HG03460 (cell line): Measurements from ENCODE around the gene CHIC2.
"Not testable (repeated sequence)": the region's sequence is repeated elsewhere in the genome, so short reads cannot be mapped to it uniquely, and the experiment has no call there.

ENCODE experiments used
- ATAC-seq: cut with Tn5 transposase; IDR thresholded peaks from one replicate; pipeline ENCODE4 v1.9.1; 2021; ENCODE audit not compliant: unreplicated experiment

Gene CHIC2

DNA sequence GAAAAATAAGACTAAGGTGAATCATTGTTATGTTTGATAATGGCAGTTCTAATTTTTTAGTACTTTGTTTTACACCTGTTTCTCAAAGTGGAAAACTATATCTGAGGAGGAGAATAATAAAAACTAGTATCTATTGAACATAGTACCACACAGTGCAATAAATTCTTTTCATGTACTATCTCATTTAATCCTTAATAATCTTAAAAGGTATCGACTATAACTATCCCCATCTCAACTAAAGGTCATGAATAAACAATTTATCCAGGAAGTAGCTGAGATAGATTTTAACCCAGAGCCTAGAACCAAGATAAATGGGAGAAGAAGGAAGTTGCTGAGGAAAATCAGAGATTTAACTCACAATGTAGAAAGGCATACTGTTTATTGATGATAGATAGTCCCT, 2.5 kb downstream of the CHIC2 start:
- no peak for ATAC-seq

DNA sequence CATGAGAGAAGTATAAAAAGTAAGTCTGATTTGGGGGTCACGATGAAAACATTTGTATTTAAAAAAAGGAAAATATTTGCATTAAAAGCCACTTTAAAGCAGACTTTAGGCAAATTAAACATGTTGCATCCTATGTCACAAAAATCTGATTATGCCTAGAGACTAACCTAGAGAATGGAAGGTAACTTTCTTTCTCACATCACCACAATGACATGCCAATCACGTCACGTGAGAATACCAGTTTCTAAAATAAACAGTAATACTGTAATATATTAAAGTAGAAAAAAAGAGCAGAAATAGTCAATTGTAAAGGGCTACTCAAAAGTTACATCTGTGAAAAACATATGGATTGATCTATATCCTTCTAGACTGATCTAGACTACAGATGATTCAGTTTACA, 3.3 kb downstream of the CHIC2 start:
- ATAC-seq: no peak

- ATAC-seq: no peak
Observed at GRCh38 chr4:54060116-54060515, 4.3 kb downstream of the CHIC2 start.

DNA sequence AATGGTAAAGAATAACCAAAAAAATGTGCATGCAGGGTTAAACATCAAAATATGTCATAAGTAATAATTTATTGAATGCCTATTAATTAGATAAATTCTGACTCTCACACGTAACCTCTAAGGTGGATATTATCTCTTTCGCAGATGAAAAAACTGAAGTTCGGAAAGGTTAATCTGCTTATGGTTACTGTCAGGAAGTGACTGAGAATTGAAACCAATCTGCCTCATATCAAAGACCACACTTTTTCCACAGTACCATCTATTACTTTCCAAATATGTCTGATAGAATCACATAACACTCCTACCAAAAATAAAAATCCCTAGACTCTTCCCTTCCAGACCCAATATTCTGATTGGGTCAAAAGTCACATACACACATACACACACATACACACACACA, 6.2 kb downstream of the CHIC2 start:
- peak; percentile 53 for ATAC-seq

DNA sequence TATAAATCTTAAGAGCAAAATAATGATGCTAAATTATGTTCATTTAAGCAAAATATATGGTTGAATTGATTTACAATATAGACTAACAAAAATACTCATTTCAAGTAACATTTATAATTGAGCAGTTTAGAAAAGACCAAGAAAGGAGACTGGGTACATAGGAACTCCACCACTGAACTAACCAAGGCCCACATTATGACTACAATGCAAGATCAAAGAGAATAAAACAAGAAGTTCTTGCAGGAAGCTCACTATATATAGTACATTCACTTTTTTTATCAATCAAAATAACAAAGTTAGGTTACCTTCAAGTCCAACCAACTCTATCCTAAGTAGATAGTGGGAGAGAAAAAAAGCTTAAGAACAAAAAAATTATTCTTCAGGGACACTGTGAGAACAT, 8.0 kb downstream of the CHIC2 start:
- no peak for ATAC-seq

DNA sequence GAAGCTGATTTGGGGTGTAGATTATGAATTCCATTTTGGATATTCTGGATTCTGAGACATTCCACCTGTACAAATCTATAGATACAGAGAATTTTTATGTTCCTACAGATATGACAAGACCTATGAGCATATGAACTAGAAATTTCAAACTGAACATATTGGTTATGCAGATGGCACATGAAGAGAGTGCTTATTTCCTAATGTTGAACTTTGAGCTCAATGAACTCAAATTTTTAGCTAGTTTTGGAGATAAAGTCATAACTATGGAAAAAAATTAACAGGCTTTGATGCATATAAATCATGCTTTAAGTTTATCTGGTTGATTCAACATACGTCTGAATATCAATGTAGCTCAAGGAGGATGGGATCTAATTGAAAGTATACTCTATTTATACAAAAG, 8.9 kb downstream of the CHIC2 start:
- no peak for ATAC-seq

DNA sequence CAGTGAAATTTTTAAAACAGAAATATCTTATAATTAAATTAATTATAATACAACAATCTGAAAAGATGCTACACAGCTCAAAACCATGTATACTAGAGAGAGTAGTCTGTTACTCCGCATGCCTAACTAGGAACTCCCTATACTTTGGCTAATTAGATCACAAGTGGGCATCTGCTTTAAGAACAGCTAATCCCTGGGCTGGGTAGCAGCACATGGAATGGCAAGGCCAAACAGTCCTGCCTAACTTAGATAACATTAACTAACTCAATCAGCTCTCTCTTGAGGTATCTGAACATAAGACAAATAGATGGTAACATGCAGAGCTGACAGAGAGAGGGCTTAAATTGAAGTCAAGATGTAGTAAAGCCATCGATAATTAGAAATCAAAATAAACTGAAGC, 9.9 kb downstream of the CHIC2 start:
- no peak for ATAC-seq

GRCh38 chr4:54053322-54053721, 11.1 kb downstream of the CHIC2 start:
- ATAC-seq: not testable (repeated sequence)

DNA sequence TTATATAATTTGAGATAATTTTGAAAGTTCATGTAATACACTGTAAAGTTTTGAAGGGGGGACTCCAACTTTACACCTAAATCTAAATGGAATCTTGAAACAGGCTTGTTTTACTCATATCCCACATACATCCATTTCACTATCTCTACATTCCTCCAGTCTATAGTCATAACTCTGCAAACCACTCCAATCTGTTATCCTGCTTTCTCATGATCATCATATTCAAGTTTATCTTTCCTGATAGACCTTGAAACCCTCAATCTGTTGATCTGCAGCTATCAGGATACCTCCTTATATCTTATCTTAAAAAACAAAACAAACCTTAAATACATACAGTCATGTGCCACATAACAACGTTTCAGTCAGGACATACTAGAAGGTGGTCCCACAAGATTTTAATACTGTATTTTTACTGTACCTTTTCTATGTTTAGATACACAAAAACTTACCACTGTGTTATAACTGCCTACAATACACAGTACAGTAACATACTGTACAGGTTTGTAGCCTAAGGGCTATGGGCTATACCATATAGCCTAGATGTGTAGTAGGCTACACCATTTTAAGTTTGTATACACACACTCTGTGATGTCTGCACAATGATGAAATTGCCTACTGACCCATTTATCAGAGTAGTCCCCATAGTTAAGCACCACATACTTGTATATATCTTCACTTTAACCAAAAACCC, 14.0 kb downstream of the CHIC2 start:
- ATAC-seq: no peak

GRCh38 chr4:54043630-54044029, 20.8 kb downstream of the CHIC2 start:
- ATAC-seq: not testable (repeated sequence)

GRCh38 chr4:54041933-54042332, 22.5 kb downstream of the CHIC2 start:
- ATAC-seq: no peak

GRCh38 chr4:54041100-54041499, 23.3 kb downstream of the CHIC2 start:
- ATAC-seq: no peak

DNA sequence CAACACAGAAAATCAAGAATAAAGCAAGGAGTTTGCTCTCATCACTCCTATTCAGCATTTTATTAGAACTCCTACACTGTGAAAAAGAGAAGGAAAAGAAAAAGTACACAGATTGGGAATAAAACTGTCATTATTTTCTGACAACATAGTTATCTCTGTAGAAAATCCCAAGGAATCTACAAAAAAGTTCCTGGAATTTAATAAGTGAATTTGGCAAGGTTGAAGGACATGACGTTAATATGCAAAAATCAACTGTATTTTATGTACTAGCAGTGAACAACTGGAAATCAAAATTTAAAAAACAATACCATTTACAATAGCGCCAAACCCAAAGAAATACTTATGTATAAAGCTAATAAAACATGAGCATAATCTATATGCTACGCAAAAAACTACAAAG, 26.3 kb downstream of the CHIC2 start:
- no peak for ATAC-seq

GRCh38 chr4:54036184-54036583, 28.2 kb downstream of the CHIC2 start:
- no peak for ATAC-seq

DNA sequence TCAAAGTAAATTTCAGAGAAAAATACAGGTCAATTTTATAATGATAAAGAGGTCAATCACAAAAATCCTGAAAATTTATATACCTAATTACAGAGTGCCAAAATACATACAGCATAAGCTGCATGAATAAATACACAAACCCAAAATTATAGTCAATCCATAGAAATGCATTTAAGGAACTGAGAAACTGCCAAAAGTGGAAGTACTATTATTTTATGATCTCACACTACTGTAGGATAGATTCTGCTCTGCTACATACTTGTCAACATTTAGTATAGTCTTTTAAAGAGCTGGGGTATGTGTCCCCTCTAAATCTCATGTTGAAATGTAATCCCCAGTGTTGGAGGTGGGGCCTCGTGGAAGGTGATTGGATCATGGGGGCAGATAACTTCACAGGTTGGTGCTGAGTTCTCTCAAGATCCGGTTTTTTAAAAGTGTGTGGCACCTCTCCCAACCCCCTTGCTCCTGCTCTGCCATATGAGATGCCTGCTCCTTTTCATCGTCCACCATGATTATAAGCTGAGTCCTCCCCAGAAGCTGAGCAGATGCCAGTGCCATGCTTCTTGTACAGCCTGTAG, 31.8 kb downstream of the CHIC2 start:
- no peak for ATAC-seq

GRCh38 chr4:54027311-54027710, 37.1 kb downstream of the CHIC2 start:
- no peak for ATAC-seq

DNA sequence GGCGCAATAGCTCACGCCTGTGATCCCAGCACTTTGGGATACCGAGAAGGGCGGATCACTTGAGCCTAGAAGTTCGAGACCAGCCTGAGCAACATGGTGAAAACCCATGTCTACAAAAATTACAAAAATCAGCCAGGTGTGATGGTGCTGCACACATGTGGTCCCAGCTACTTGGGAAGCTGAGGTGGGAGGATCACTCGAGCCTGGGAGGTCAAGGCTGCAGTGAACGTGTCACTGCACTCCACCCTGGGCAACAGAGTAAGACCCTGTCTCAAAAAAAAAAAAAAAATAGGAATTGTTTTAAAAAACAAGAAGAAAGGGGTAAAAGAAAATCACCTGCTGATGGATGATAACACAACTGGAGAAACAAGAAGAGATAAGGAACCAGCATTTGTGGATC, 38.8 kb downstream of the CHIC2 start:
- no peak for ATAC-seq

DNA sequence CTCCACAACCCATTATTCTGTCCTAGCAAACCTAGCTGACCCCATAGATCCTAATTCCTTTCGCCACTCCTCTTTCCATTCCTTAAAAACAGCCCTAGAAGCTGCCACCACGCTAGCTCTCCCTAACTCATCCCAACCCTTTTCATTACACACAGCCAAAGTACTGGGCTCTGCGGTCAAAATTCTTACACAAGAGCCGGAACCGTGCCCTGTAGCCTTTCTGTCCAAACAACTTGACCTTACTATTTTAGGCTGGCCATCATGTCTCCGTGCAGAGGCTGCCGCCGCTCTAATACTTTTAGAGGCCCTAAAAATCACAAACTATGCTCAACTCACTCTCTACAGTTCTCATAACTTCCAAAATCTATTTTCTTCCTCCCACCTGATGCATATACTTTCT, 41.4 kb downstream of the CHIC2 start:
- ATAC-seq: not testable (repeated sequence)

DNA sequence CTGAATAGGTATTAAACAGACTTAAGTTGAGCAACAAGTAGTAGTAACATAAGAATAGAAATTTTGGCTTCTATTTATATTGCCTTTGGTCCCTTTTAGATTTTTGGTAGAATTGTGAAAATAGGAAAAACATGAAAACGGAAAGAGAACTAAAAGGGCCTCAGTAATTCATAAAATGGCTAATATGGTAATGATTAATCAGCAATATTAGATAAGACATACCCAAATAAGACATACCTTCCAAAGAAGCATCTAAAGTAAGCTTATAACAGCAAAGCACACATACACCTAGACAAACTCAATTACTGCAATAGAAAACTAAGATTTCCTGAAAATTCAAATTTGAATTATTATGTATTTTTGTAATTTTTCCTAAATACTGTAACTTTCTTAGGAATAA, 46.4 kb downstream of the CHIC2 start:
- no peak for ATAC-seq

DNA sequence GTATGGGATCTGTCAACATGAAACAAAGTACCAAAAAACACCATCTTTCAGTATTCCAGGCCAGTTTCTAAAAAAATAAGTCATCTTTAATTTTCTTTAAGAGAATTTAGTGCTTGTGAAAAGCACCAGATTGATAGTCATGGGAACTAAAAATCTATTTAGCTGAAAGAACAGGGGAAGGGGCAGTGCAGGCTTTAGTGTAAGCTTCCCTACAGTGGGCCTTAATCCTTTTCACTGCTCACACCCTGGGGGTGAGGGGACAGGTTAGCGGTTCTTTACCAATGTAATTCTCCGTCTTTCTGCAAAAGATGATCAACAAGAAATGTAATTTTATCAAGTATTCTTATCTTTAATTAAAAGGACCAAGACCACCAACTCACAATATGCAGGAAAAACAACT, 47.1 kb downstream of the CHIC2 start:
- no peak for ATAC-seq

GRCh38 chr4:54016504-54016903, 47.9 kb downstream of the CHIC2 start:
- ATAC-seq: no peak

DNA sequence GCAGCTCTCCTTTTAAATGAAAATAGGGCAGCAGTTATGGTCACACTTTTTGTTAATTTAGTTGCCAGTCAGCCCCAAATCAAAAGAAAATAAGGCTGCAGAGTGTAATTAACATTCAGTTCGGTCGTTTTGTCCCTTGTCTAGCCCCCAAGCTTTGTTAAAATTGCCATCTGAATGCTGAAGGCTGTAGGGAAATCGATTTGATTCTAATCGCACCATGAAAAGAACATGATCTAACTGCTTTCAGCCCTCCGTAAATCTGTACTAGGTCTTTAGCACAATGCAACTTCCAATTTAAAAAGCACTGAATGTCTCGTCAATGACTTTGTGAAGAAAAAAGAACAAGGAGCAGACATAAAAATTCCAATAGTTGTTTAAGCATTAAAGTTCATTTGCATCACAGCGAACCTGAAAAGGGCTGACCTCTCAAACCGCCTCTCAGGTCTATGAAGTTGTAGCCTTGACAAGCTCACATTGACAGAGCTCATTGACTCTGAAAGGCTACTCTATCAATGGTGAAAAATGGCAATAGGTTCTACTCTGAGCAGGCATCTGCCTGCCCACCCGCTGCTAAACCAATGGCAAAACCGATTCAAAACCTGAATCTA, 48.9 kb downstream of the CHIC2 start:
- no peak for ATAC-seq
